Activated CD4-positive, alpha-beta T cell treated with anti-CD3 and anti-CD28 coated beads, Interleukin-2, amount 50 U/mL, for 16 hours (primary cell): Measurements from ENCODE around the gene CYP2W1.
"Not testable (repeated sequence)": the region's sequence is repeated elsewhere in the genome, so short reads cannot be mapped to it uniquely, and the experiment has no call there.

Source experiments
- DNase-seq: peaks from one replicate; pipeline ENCODE4 v3.0.0-alpha.2; 2020

Gene CYP2W1

DNA sequence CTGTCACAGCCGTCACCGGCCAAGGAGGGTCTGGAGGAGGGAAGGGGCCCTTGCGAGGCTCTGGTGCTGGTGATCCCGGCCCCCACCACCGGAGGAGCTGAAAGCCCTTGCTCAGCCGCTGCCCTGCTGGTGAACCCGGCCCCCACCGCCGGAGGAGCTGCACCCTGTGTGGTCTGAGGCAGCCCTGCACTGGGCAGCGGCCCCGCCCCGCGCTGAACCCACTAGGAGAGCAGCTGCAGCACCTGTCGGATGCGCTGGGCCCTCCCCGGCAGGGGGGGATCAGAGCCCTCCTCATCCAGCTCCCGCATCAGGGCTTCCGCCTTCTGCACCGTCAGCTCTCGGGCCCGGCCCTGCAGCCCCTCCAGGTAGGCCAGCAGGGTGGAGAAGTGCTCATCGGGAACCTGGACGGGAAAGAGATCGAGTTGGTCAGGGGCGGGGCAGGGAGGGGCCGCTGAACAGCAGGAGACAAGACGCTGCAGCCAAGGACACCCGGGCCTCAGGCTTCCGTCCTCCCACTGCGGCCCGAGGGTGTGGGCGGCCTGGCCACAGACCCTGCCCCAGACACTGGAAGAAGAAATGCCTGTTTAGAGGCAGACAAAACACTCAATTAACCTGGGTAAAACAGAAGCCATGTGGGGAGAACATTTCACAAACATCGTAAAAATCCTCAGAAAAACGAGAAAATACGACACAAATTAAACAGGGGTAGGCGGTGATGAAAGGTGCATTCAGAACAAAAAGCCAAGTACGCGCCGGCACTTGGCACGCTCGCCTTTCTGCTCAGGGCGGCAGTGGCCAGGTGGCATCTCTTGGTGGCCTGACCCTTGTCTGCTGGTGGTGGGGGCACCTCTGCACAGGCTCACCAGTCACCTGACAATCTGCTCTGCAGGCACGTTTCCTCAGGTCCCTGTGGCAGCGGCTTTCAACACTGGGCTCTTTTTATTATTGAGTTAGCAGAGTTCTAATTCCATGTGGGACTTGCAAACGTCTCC is 14.7 kb downstream of the CYP2W1 start:
- no peak for DNase-seq

DNA sequence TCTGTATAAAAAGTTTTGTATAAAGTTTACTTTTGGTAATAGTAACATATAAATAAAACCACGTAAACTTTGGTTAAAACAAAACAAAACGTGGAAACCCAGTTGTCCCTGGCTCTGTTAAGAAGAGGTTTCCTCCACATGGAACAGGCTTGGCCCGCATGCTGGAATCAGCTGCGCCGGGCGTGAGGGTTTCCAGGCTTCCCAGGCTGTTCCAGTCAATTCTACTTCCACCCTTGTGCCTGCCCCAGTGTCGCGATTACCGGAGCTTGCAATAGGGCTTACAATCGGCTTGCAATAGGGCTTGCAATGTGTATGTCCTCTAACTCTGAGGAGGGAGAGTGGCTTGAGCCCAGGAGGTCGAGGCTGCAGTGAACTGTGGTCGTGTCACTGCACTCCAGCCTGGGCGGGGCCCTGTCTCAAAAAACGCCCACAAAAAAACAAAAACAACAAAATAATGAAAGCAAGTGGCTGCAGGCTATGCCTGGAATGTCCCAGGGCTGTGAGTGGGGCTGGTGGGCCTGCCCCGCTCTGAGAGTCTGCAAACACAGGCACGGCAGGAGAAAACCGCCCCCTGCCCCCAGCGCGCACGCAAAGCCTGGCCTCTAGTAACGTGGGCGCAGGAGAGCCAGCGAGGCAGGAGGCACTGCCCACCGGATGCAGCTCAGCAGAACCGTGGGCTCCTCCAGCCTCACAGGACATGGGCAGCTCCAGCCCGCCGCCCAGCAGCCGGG is 16.3 kb downstream of the CYP2W1 start:
- no peak for DNase-seq

DNA sequence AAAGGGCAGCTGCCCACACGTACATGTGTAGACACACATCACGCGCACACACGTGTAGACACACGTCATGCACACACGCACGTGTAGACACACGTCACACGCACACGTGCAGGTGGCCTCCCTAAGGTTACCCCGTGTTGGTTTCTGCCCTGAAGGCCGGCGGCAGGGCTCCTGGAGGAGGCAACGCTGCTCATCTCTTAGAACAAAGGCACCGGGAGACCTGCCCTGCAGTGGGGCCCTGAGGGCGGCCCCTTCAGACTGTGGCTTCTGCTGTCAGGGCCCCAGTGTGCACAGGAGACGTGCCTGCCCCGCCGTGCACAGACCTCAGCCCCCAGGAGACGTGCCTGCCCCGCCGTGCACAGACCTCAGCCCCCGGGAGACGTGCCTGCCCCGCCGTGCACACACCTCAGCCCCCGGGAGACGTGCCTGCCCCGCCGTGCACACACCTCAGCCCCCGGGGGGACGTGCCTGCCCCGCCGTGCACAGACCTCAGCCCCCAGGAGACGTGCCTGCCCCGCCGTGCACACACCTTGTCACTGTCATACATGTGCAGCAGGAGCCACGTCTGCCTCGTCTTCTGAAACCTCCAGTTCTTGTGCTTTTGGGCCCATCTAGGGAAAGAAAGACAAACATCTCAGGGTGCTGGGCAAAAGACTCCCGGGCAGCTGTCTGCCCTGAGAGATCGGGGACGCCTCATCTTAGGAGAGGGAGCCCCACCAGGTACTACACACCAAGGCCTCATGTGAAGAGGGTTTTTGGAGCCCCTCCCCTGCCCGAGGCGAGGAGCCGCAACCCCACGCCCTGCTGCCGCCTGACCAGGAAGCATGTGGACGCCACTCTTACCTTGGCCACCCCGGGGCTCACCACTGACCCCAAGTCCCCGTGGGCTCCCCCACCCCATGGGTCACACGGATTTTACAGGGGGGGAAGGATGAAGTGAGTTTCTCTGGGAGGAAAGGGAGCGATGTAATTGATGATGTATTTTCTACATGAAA is 17.3 kb downstream of the CYP2W1 start:
- no peak for DNase-seq

DNA sequence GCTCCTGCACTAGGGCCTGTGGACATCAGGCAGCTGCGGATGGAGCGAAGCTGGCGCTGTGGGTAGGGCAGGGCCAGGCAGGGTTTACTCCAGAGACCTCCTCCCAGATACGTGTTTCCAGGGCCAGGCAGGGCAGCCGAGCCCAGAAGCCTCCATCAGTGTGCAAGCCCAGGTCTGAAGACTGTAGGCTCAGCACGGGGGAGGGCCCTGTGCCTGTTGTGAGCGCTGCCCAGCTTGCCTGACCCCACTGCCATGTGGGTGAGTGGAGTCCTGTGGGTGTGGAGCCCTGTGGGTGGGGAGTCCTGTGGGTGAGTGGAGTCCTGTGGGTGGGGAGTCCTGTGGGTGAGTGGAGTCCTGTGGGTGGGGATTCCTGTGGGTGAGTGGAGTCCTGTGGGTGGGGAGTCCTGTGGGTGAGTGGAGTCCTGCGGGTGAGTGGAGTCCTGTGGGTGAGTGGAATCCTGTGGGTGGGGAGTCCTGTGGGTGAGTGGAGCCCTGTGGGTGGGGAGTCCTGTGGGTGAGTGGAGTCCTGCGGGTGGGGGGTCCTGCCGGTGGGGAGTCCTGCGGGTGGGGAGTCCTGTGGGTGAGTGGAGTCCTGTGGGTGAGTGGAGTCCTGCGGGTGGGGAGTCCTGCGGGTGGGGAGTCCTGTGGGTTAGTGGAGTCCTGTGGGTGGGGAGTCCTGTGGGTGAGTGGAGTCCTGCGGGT is 18.2 kb downstream of the CYP2W1 start:
- DNase-seq = not testable (repeated sequence)

DNA sequence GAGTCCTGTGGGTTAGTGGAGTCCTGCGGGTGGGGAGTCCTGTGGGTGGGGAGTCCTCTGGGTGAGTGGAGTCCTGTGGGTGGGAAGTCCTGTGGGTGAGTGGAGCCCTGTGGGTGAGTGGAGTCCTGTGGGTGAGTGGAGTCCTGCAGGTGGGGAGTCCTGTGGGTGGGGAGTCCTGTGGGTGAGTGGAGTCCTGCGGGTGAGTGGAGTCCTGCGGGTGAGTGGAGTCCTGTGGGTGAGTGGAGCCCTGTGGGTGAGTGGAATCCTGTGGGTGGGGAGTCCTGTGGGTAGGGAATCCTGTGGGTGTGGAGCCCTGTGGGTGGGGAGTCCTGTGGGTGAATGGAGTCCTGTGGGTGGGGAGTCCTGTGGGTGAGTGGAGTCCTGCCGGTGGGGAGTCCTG is 19.0 kb downstream of the CYP2W1 start:
- not testable (repeated sequence) for DNase-seq

DNA sequence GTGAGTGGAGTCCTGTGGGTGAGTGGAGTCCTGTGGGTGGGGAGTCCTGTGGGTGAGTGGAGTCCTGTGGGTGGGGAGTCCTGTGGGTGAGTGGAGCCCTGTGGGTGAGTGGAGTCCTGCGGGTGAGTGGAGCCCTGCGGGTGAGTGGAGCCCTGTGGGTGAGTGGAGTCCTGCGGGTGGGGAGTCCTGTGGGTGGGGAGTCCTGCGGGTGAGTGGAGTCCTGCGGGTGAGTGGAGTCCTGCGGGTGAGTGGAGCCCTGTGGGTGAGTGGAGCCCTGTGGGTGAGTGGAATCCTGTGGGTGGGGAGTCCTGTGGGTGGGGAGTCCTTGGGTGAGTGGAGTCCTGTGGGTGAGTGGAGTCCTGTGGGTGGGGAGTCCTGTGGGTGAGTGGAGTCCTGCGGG is 19.5 kb downstream of the CYP2W1 start:
- DNase-seq = not testable (repeated sequence)

DNA sequence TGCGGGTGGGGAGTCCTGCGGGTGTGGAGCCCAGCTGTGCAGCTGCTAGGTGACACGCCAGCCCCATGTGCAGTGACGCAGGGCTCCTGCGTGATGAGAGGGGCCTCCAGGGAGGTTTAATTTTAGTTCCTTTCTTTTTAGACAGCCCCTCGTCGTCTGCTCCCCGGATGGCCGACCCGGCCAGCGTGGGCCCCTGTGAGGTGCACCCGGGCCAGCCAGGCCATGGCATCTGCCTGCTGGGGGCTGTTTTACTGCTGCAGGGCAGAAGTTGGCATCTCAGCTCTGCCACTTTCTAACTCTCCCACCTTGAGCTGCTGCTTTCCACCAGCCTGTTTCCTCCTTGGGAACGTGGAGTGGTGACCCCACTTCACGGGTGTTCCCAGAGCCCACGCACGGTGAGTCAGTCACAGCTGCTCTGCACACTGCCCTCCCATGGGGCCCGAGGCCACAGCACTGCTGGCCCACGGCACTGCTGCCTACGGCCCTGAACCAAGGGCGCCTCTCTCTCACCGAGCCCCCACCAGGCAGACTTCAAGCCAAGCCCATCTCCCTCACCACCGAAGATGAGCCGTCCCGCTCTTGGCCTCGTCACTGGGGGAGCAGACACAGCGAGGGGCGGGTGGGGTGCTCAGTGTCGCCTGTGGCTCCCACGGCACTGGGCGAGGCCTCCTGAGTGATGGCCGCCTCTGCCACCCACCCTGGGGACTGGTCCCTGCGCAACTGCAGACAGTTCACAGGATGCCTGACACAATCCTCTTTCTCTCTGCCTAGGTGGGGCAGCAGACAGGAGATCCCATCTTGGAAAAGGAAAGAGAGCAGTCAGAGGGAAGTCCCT is 21.3 kb downstream of the CYP2W1 start:
- no peak for DNase-seq

DNA sequence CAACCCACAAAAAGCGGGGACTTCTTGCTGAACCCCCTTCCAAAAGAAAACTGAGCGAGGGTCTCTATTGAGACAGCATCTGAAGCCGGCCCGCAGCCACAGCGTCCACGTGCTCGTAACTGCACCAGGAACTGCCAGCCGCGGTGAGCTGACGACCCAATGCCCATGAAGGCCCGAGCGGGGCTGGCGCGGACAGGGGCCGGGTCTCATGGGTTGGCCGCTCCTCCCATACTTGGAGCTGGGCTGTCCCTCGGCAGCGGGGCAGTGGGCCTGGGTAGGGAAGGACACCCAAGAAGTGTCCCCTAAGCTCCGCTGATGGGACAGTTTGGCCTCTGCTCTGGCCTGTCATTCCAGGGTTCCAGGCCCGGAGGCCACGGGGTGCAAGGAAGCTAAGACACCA is 22.3 kb downstream of the CYP2W1 start:
- no peak for DNase-seq

DNA sequence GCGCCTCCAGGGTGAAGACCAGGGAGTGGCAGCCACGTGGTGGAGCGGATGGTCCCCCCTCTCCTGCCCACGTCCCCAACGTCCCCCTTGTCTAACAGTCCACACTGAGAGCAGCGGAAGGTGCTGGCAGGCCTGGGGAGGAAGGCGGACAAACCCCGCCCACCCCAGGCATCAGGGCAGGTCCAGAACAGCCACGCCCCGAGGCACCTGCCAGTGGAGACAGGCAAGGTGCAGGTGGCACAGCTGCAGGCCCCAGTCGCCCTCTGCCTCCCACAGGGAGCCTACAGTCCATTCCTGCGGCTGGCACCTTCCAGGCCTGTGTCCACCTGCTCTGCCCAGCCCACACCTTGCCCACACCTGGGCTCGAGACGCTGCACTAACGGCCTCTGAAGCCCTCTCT is 24.9 kb downstream of the CYP2W1 start:
- no peak for DNase-seq

DNA sequence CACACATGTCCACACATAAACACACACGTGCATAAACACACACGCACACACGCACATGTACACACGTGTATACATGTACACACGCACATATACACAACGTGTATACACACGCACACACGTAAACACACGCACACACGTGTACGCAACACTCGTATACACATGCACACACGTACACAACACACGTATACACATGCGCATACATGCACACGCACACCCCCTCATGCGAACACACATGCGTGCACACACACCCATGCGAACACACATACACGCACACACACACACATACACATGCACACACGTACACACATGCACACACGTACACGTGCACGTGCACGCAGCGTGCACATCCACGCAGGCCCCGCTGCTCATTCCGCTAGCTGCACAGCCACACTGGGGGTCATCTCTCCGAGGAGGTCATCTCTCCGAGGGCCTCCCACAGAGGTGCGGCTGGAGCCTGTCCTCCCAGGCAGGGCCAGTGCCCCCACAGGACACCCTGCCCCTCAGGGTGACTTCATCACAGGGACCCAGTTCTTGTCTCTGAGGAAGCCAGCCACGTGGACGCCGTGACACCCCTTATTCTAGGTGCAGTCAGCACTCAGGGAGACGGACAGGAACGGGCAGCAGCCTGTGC is 25.9 kb downstream of the CYP2W1 start:
- DNase-seq = no peak

DNA sequence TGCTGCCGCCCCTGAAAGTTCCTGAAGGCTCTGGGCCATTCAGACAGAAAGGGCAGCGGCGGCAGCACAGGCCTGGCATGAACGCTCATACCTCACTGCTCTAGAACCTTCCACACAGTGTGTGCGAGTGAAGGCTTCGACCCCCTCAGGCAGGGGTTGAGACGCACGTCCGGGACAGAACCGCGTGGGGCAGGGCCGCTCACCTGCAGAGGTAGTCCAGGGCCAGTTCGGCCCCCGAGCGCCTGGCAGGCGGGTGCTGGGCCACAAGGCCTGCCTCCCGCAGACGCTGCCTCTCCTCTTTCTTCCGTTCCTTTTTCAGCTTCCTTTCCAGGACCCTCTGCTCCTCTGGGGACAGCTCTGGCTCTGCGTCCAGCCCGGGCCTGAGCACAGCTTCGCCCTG is 26.8 kb downstream of the CYP2W1 start:
- DNase-seq = no peak

DNA sequence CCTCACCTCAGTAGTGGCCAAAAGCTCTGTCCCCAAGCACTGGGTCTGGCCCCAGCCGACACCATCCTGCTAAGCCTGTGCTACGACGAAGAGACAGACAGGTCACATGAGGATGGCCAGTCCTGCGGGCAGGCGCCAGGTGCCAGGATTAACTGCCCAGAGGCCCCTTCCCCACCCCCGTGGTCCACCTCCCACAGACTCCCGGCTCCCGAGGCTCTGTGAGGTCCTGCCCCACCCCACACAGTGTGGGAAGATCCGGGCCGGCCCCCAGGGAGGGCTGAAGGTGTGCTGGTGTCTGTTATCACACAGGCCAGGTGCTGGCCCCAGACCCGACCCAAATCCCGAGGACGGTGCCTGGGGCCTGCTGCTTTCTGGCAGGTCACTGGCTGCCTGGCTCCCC is 27.2 kb downstream of the CYP2W1 start:
- no peak for DNase-seq

DNA sequence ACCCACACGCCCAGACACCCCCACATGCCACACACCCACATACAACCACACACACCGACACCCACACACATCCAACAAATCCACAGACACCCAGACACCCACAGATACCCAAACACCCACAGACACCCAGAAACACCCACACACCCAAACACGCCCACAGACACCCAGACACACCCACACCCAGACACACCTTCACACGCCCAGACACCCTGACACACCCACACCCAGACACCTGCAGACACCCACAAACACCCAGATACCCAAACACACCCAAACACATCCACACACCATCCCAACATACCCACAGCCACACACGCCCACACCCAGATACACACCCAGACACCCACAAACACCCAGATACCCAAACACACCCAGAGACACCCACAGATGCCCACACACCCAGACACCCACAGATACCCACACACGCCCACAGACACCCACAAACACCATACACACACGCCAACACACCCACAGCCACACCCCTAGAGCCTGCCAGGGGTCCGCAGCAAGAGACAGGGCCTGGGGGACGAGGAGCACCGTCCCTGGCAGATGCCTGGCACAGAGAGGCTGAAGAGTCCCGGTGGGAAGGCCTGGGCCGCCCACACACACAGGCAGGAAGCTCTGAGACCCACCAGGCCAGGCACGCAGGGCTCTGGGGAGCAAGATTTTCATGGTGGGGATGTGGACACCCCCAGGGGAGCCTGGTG is 28.5 kb downstream of the CYP2W1 start:
- no peak for DNase-seq

DNA sequence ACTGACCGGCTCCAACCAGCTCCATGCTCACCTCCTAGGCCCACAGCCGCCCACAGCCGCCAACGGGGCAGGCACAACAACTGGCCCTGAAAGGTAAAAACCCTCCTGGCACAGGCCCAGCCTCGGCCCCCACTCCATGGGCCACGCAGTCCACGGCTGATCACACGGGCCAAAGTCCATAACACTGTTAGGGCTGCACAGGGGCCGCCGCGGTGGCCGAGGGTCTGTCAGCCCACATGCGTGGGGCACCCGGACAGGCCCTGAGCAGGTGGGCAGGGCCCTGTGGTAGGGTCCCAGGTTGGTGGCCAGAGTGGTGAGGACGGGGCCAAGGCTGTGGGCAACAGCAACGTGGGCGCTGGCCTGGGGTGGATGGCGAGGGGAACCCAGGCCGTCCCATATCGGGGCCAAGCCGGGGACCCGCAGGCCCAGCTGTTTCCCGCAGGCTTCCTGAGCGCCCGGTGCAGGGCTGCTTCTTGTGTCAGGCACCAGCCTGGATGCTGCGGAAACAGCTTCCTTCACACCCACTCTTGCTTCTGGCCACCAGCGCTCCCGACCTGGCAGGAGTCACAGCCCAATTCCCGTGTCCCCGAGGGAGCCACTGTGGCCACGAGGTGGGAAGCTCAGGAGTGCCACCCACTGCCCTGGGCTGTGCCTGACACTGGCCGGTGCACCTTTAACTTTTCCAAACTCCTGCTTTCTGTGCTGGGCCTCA is 29.2 kb downstream of the CYP2W1 start:
- no peak for DNase-seq

DNA sequence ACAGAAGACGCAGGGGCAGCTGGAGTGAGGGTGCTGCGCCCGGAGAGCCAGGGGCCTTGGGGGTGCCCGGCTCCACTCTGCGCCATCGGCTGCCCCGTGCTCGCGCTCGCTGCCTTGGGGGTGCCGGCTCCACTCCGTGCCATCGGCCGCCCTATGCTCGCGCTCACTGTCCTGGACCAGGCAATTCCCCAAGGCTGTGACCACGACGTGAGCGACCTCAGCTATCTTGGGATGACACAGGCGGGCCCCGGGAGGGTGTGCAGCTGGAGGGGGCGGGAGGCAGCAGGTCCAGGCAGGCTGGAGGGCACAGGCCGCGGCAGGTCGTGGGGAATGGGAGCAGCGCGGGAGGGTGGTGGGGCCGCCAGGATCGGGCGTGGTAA is 29.7 kb downstream of the CYP2W1 start:
- no peak for DNase-seq

DNA sequence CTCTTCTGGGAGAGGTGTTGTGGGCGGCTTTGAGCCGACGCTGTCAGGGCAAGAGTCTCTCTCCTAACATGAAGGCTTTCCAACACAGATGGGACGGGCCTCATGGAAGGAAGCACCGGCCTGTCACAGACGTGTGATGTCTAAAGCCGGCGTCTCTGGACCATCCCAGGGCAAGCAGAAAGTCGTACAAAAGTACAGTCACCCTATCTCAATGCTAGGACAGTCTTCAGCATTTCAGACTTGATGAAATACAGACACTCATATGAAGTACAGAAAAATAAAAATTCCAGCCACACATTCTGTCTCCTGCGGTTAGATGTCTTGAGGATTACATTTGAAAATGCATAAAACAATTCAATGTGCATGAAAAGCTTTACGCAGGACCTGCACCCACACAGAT is 30.6 kb downstream of the CYP2W1 start:
- no peak for DNase-seq

DNA sequence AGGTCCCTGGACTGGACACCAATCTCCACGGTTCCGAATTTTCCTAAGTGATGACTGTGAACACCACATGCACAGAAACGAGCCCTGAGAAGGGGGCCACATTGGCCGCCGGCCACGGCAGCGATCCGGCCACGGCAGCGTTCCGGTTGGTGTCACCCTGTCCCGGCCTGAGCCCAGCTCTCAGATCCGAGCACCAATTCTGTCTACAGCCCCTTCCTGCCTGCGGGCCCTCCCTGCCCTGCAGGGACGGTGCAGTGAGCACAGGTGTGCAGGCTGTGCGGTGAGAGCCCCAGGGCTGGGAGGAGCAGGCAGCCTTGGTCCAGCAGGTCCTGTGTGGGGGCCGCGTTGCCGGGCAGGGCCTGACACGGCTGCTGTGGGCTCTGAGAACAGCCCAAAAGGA is 31.7 kb downstream of the CYP2W1 start:
- DNase-seq = no peak

DNA sequence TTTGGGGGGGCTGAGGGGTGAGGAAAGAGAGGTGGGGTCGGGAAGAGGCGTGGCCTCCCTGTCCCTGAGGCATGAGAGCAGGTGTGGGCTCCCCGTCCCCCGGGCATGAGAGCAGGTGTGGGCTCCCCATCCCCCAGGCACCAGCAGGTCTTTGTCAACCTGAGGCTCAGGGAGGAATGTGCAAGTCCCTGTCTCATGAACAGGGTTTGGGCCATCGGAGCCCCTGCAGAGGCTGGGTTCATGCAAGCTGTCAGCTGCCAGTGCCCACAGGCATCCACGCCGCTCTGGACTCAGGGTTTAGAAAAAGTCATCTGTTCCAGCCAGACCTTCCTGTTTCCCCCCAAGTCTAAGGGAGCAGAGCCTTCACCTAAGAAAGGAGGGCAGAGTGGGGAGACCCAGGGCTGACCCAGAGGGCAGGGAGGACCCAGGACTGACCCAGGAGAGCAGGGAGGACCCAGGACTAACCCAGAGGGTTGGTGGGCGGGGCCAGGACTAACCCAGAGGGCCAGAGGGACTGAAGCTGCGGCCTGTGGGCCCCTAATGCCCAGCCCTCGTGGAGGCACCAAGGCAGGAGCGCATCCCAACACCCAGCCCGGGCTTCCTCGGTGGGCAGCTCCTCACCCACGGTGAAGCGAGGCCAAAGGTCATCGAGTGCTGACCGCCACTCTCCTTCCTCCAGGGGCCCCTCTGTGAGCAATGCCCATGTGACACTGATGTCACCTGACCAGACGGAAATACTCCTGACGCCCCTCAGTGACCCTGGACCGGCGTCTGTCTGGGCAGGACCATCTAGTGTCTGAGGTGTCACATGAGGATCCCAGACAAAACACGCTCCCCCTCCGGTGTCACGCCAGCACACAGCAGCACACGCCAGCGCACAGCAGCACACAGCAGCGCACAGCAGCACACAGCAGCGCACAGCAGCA is 32.5 kb downstream of the CYP2W1 start:
- DNase-seq = no peak
